GM12878 (cell line): ENCODE data around the gene DLG2. TPM values are rescaled to one million over a fixed set of nuclear protein-coding genes. Genes with fewer than 3 reads are reported as not detected.

Experiments used
- ATAC-seq: fragments of 200-7000 bp; cut with Tn5 transposase; 3 replicates; pipeline ENCODE4 v1.9.1; 2020; ENCODE audit warnings: mild to moderate bottlenecking, moderate library complexity
- BruUV-seq: library from RNA; stranded (reverse); fragments of 400-500 nt; replicated peaks from 2 replicates; lab custom pipeline; 2021; lab: Mats Ljungman, UMichigan
- CTCF ChIA-PET: fragments of 300-600 bp; sonication (Branson Sonifier 250); formaldehyde crosslinking; extraction: SDS; loops from one replicate; lab custom pipeline; 2021; ENCODE audit warnings: inconsistent platforms; lab: Yijun Ruan, JAX
- POLR2A ChIA-PET: fragments of 350-600 bp; formaldehyde crosslinking; extraction: SDS; loops from one replicate; lab custom pipeline; 2021; ENCODE audit warnings: inconsistent platforms; lab: Charles Lee
- RAD21 ChIA-PET: fragments of 300-600 bp; sonication (Branson Sonifier 250); formaldehyde crosslinking; loops from one replicate; lab custom pipeline; 2023; ENCODE audit warnings: antibody characterized with exemption; ENCODE audit not compliant: unreplicated experiment; lab: Charles Lee
- SMC1A ChIA-PET: fragments of 300-600 bp; sonication (Branson Sonifier 250); formaldehyde crosslinking; loops from one replicate; lab custom pipeline; 2023; ENCODE audit not compliant: unreplicated experiment, uncharacterized antibody; lab: Charles Lee
- DNase-seq: peaks from one replicate; pipeline ENCODE4 v3.0.0-alpha.2; 2011; ENCODE audit warnings: low read depth, low spot score
- FAIRE-seq: peaks from 3 replicates; lab custom pipeline; 2011; peaks lifted over from hg19 to GRCh38; lab: Jason Lieb, UNC
- H2AFZ ChIP-seq: 2 replicates; pipeline ENCODE4 v1.6.0; 2011; ENCODE audit warnings: low read depth, low read length, control low read depth; ENCODE audit not compliant: control insufficient read depth
- H3K27ac ChIP-seq: 2 replicates; pipeline ENCODE4 v1.5.1; 2011; ENCODE audit warnings: control low read depth; ENCODE audit not compliant: control insufficient read depth, insufficient read depth
- H3K27me3 ChIP-seq, 2 experiments: replicated peaks in 1 of 2; 2 replicates each; pipeline versions ENCODE4 v1.6.0 to v1.6.1; 2011; ENCODE audit warnings: low read length in 1 of 2; ENCODE audit not compliant: control insufficient read depth in 2 of 2, insufficient read depth in 2 of 2
- H3K36me3 ChIP-seq, 2 experiments: 2 replicates each; pipeline ENCODE4 v1.5.1; 2011; ENCODE audit warnings: low read length in 1 of 2; ENCODE audit not compliant: control insufficient read depth in 2 of 2, insufficient read depth in 2 of 2
- H3K4me1 ChIP-seq: 2 replicates; pipeline ENCODE4 v1.6.1; 2011; ENCODE audit warnings: mild to moderate bottlenecking, low read length, moderate library complexity, mixed read lengths; ENCODE audit not compliant: control insufficient read depth, insufficient read depth
- H3K4me2 ChIP-seq: 2 replicates; pipeline ENCODE4 v1.6.0; 2011; ENCODE audit warnings: control low read depth; ENCODE audit not compliant: control insufficient read depth, insufficient read depth
- H3K4me3 ChIP-seq: fragments of 200-600 bp; sonication (generic); 2 replicates; pipeline ENCODE4 v1.5.1; 2016
- H3K79me2 ChIP-seq: 2 replicates; pipeline ENCODE4 v1.6.0; 2011; ENCODE audit warnings: low read length; ENCODE audit not compliant: control insufficient read depth, insufficient read depth
- H3K9ac ChIP-seq: 2 replicates; pipeline ENCODE4 v1.8.0; 2011; ENCODE audit warnings: low read length, control low read depth, mixed read lengths; ENCODE audit not compliant: control insufficient read depth, insufficient read depth
- H3K9me3 ChIP-seq: replicated peaks from 3 replicates; pipeline ENCODE4 v1.5.1; 2011; ENCODE audit warnings: mild to moderate bottlenecking, low read length; ENCODE audit not compliant: control insufficient read depth, insufficient read depth
- H4K20me1 ChIP-seq: 2 replicates; pipeline ENCODE4 v1.6.0; 2011; ENCODE audit not compliant: control insufficient read depth, insufficient read depth
- DPF2 ChIP-seq: fragments of 450-650 bp; IDR thresholded peaks from 2 replicates; pipeline ENCODE4 v1.6.1; 2017; ENCODE audit warnings: mild to moderate bottlenecking
- EGR1 ChIP-seq, 2 experiments: IDR thresholded peaks; 1 replicate in 1 of 2; 2 replicates in 1 of 2; pipeline ENCODE4 v1.6.1; 2011 to 2012; ENCODE audit warnings: low read depth in 2 of 2, low read length in 2 of 2, borderline replicate concordance in 1 of 2, mild to moderate bottlenecking in 1 of 2, moderate library complexity in 1 of 2
- GABPA ChIP-seq: IDR thresholded peaks from 2 replicates; pipeline ENCODE4 v1.6.1; 2014; ENCODE audit warnings: antibody characterized with exemption, low read depth, mild to moderate bottlenecking, inconsistent platforms
- HDAC6 ChIP-seq: fragments of 200-600 bp; sonication (generic); IDR thresholded peaks from one replicate; pipeline ENCODE4 v1.8.0; 2017; ENCODE audit warnings: antibody characterized with exemption; ENCODE audit not compliant: unreplicated experiment
- JUNB ChIP-seq: IDR thresholded peaks from 2 replicates; pipeline ENCODE4 v1.6.1; 2016; ENCODE audit warnings: antibody characterized with exemption, mild to moderate bottlenecking
- KAT2A ChIP-seq: conservative IDR thresholded peaks from 2 replicates; pipeline ENCODE4 v1.6.1; 2011; ENCODE audit warnings: low read depth, low read length; ENCODE audit not compliant: control insufficient read depth
- NR2F1 ChIP-seq: fragments of 450-650 bp; conservative IDR thresholded peaks from 2 replicates; pipeline ENCODE4 v1.6.1; 2017; ENCODE audit warnings: mild to moderate bottlenecking
- RUNX3 ChIP-seq: IDR thresholded peaks from 2 replicates; pipeline ENCODE4 v1.6.1; 2012; ENCODE audit warnings: low read length, inconsistent platforms
- SMAD1 ChIP-seq: fragments of 450-650 bp; IDR thresholded peaks from 2 replicates; pipeline ENCODE4 v1.6.1; 2018; ENCODE audit warnings: mild to moderate bottlenecking, low read depth; ENCODE audit not compliant: partially characterized antibody
- YBX1 ChIP-seq: fragments of 450-650 bp; IDR thresholded peaks from 2 replicates; pipeline ENCODE4 v1.6.1; 2016; ENCODE audit warnings: antibody characterized with exemption
- ZNF207 ChIP-seq: fragments of 450-650 bp; IDR thresholded peaks from 2 replicates; pipeline ENCODE4 v1.6.1; 2014; ENCODE audit warnings: antibody characterized with exemption, mild to moderate bottlenecking, borderline replicate concordance
- WGBS: methylation state at CpG from one replicate; pipeline ENCODE4 v1.1.6; 2016; ENCODE audit warnings: low lambda C conversion rate; ENCODE audit not compliant: insufficient replicate concordance, insufficient coverage; ENCODE audit errors: missing lambda C conversion rate; 5-methylcytosine and 5-hydroxymethylcytosine counted together
- in situ Hi-C: fragments of 300-500 bp; cut with MboI; formaldehyde crosslinking; loops from 9 replicates; pipeline ENCODE4 v1.14.3; 2018; ENCODE audit warnings: mixed read lengths
- intact Hi-C: fragments of 100-400 bp; cut with micrococcal nuclease; formaldehyde crosslinking; loops from one replicate; pipeline ENCODE4 v1.14.2; 2022; ENCODE audit not compliant: unreplicated experiment
- polyA plus RNA-seq, 11 experiments: library from polyadenylated mRNA; depleted of rRNA in 4 of 11; unstranded in 6 of 11; stranded (reverse) in 5 of 11; fragments of >200 nt; fragmentation: Nextera tagmentation in 4 of 11; fragmentation: Illumina TruSeq in 1 of 11; extraction: Ambion mirVana in 4 of 11; extraction: Trizol in 1 of 11; gene quantifications; 1 replicate in 1 of 11; 2 replicates in 10 of 11; pipeline versions ENCODE4 v1.2.1 to v1.2.3, GENCODE V29; 2011 to 2016; ENCODE audit warnings: inconsistent platforms in 2 of 11, missing spikeins in 2 of 11, low read depth in 1 of 11
- total RNA-seq, 4 experiments: library from RNA; depleted of rRNA in 3 of 4; stranded (reverse); fragments of >200 nt in 3 of 4; fragmentation: Illumina TruSeq in 1 of 4; extraction: Trizol in 1 of 4; gene quantifications; 2 replicates each; pipeline versions ENCODE4 v1.2.1 to v1.2.3, GENCODE V29; 2013 to 2021

The DLG2 gene
- total and polyA plus RNA-seq, 10 of the 15 experiments (the other 5 are each of a cell fraction or from before 2014, with no cell fraction given): 0.09 to 0.98 (median 0.35) TPM

GRCh38 chr11:83722392-83723119, 1904.6 kb downstream of the DLG2 start:
- H3K9ac ChIP-seq: no peak overlapping the region
- no peak overlapping the region for H2AFZ ChIP-seq
- no peaks in the 10 kb centered on the region for H3K9me3 ChIP-seq
- FAIRE-seq: no peak
- H4K20me1 ChIP-seq: no peaks in the 10 kb centered on the region
- ChIA-PET RAD21 (interaction anchor here (4.8 kb wide), 1 partner anchor 430 kb away, joined by 35 read pairs; no protein-coding TSS in a partner anchor), POLR2A (no interaction called here), CTCF (interaction anchor here (0.6 to 1.6 kb wide), 4 partner anchors 20 to 907 kb away, joined by 3 to 16 read pairs (median 4); no protein-coding TSS in a partner anchor), SMC1A (interaction anchor here (0.9 to 2.1 kb wide), 5 partner anchors 22 to 815 kb away, joined by 3 to 5 read pairs (median 4); no protein-coding TSS in a partner anchor)
- no peak overlapping the region for H3K4me2 ChIP-seq
- 0 out of 4 replicates have a peak, but pooled peaks cover 0 to 2% of the 10 kb centered on the region in 2 experiments for H3K27me3 ChIP-seq
- in situ Hi-C loops: no loop called here
- intact Hi-C loops: loop anchor here (5.0 kb wide), 2 partner anchors 140 to 815 kb away; no protein-coding TSS in a partner anchor
- H3K79me2 ChIP-seq: no peaks in the 10 kb centered on the region
- no peak for ATAC-seq
- H3K4me3 ChIP-seq: no peak overlapping the region
- no TSS peak for BruUV-seq
- H3K36me3 ChIP-seq: no peaks in the 10 kb centered on the region
- no peak for TF ChIP-seq JUNB
- TF ChIP-seq DPF2: no peak
- TF ChIP-seq RUNX3: no peak
- no peak for TF ChIP-seq NR2F1
- no peak for TF ChIP-seq KAT2A
- no peak for TF ChIP-seq GABPA
- no peak for TF ChIP-seq ZNF207
- TF ChIP-seq HDAC6: no peak
- TF ChIP-seq YBX1: no peak
- no peak for TF ChIP-seq SMAD1
- TF ChIP-seq EGR1 (IDR thresholded peaks at IDR 0.05; ENCODE audit: borderline replicate concordance in 1 of 2, low read depth in 2 of 2, low read length in 2 of 2): no peak
- H3K27ac ChIP-seq: no peak overlapping the region
- no peak for DNase-seq
- WGBS: 37% methylated on average over 4 of the region's 4 CpGs
- H3K4me1 ChIP-seq: peaks cover 11% of the 10 kb centered on the region; the same call in 1 of the 2 replicates
